ENCODE data around the gene HMGCS2. TPM values are rescaled to one million over a fixed set of nuclear protein-coding genes. Genes with fewer than 3 reads are reported as not detected.
A peak's percentile ranks its signal among the peaks of the same experiment; 100 is the strongest.

HMGCS2 gene
- total and polyA plus RNA-seq, 2 donors from 2014 or later = 3.9 to 163 TPM

DNA sequence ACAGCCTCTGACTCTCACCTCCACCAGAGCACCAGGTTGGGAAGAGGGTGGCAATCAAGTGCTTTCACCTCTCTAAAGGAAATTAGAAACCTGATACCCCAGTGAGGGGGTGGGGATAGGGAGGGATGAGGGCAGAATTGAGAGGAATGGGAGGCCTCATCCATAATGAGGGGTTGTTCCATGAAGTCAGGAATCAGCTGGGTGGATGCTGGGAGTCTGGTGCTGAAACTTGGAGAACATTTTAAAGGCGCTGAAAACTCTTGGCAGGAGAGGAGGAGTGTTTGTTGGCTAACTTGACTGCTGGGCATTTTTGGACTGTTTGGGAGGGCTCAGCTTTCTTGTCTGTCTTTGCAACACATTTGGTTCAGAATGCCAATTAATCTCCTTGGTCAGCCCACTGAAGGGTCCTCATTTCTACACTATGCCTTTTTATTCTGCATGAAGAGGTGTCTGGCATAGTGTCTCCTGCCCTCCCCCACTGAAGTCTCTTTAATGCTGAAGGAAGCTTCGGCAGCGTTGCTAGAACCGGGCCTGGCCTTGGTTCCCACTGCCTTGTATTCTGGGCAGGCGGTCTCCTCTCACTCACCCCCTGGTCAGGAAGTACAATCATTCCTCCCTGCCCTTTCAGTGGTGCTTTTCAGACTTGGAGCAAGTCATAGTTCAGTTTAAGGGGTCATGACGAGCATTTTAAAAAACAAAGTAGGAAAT is 54.8 kb downstream of the HMGCS2 start:
- Histone ChIP-seq H3K9ac (ENCODE audit: low read length in 3 of 3) (peak overlapping the region in 2 of 3 donors; percentile 27 to 34), H3K27me3 (ENCODE audit: control insufficient read depth, insufficient read depth, low read length) (no peaks in the 10 kb centered on the region), H3K27ac (ENCODE audit: low read depth in 2 of 2, low read length in 2 of 2) (peak overlapping the region; percentile 19 to 26), H3K4me3 (ENCODE audit: low read length in 3 of 3) (peak overlapping the region; percentile 20 to 70 (median 57)), H3K9me3 (ENCODE audit: control insufficient read depth in 2 of 3, insufficient read depth in 1 of 3, low read length in 3 of 3) (no peaks in the 10 kb centered on the region), H3K36me3 (ENCODE audit: control insufficient read depth in 2 of 3, insufficient read depth in 3 of 3, low read length in 3 of 3) (no peaks in the 10 kb centered on the region), H3K4me1 (ENCODE audit: control insufficient read depth in 2 of 3, insufficient read depth in 2 of 3, low read depth in 1 of 3, low read length in 3 of 3) (peaks cover 0 to 25% (median 14%) of the 10 kb centered on the region in 3 donors)
- DNase-seq (peak in 4 of 5 donors; percentile 30 to 81 (median 58)), FAIRE-seq (no peak)
- intact Hi-C loops (cut with DNase I) = no loop called here
- TF ChIP-seq, protein P1, sequence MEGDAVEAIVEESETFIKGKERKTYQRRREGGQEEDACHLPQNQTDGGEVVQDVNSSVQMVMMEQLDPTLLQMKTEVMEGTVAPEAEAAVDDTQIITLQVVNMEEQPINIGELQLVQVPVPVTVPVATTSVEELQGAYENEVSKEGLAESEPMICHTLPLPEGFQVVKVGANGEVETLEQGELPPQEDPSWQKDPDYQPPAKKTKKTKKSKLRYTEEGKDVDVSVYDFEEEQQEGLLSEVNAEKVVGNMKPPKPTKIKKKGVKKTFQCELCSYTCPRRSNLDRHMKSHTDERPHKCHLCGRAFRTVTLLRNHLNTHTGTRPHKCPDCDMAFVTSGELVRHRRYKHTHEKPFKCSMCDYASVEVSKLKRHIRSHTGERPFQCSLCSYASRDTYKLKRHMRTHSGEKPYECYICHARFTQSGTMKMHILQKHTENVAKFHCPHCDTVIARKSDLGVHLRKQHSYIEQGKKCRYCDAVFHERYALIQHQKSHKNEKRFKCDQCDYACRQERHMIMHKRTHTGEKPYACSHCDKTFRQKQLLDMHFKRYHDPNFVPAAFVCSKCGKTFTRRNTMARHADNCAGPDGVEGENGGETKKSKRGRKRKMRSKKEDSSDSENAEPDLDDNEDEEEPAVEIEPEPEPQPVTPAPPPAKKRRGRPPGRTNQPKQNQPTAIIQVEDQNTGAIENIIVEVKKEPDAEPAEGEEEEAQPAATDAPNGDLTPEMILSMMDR (IDR thresholded peaks at IDR 0.05; ENCODE audit: borderline replicate concordance, extremely low read depth, insufficient read depth) = no peak

DNA sequence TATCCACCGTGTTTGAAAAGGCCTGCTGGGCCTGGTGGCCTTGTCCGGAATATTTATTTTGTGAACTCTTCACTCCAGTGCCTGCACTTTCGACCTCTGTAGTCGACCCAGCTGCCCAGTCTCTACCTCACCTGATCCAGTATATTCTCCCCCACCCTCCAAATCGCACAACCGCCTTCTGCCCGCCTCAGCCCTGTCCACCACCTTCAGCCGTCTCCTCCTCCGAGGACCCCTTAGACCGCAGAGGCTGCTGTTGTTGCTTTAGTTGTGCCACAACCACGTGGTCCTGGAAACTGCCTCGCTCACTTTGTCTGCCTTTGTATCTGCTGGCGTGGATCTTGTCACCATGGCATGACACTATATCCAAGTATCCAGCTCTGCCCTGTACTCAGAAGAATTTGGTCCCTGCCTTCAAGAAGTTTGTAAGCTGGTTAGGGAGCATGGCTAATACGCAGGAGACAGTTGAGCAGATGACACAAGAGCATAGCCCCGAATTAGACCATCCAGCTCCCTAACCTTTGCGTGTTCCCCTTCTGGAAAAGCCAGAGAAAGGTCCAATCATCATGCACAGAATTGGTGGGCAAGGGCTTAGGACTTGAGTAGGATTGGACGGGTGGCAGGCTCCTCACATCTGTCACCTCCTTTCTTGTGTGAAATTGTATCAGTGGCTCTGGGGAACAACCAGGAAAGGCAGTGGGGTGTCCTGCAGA is 55.5 kb downstream of the HMGCS2 start:
- H3K36me3 ChIP-seq (ENCODE audit: control insufficient read depth in 2 of 3, insufficient read depth in 3 of 3, low read length in 3 of 3) = no peaks in the 10 kb centered on the region
- peak overlapping the region; percentile 19 to 26 for H3K27ac ChIP-seq (ENCODE audit: low read depth in 2 of 2, low read length in 2 of 2)
- H3K4me3 ChIP-seq (ENCODE audit: low read length in 3 of 3) = peak overlapping the region; percentile 45 to 70 (median 57)
- FAIRE-seq (no peak), DNase-seq (peak in 4 of 5 donors; percentile 49 to 74 (median 62))
- TF ChIP-seq, protein P1 (IDR thresholded peaks at IDR 0.05; ENCODE audit: borderline replicate concordance, extremely low read depth, insufficient read depth) = no peak
- peaks cover 0 to 18% (median 14%) of the 10 kb centered on the region in 3 donors for H3K4me1 ChIP-seq (ENCODE audit: control insufficient read depth in 2 of 3, insufficient read depth in 2 of 3, low read depth in 1 of 3, low read length in 3 of 3)
- H3K27me3 ChIP-seq (ENCODE audit: control insufficient read depth, insufficient read depth, low read length) = no peaks in the 10 kb centered on the region
- peak overlapping the region in 2 of 3 donors; percentile 34 to 49 for H3K9ac ChIP-seq (ENCODE audit: low read length in 3 of 3)
- intact Hi-C loops (cut with DNase I) = no loop called here
- no peaks in the 10 kb centered on the region for H3K9me3 ChIP-seq (ENCODE audit: control insufficient read depth in 2 of 3, insufficient read depth in 1 of 3, low read length in 3 of 3)

DNA sequence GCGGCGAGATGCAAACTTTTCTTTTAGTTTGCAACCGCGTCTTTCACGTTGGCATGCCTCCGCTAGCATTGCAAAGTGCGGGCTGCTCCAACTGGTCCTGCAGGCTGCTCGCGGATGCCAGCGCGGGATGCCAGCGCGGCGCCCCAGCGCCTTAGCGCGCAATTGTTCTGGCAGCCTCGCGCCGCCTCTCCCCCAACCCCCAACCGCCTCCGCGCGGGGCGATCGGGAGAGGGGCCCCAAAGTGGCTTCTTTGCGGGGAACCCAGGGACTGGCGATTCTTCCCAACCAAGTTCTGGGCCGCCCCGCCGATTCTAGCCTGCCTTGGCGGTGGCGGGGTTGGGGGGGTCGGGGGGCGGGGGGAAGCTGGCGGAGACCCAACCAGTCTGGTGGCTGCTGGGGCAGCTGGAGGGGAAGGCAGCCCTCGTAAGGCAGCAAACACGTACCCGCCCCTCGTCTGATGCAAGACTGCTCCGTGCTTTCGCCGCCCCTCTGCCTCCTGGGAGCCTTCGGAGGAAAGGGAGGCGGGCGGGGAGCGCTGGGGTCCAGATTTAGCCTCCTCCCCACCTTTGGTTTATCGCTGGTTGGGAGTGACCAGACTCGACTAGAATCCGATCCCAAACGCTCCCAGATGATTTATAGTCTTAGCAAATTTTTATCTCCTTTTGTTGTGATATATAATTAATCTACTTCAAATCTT is 56.2 kb downstream of the HMGCS2 start:
- TF ChIP-seq, protein P1 (IDR thresholded peaks at IDR 0.05; ENCODE audit: borderline replicate concordance, extremely low read depth, insufficient read depth) = no peak
- Histone ChIP-seq H3K4me3 (ENCODE audit: low read length in 3 of 3) (peak overlapping the region; percentile 66 to 95 (median 70)), H3K27ac (ENCODE audit: low read depth in 2 of 2, low read length in 2 of 2) (no peak overlapping the region), H3K4me1 (ENCODE audit: control insufficient read depth in 2 of 3, insufficient read depth in 2 of 3, low read depth in 1 of 3, low read length in 3 of 3) (peaks cover 0 to 18% (median 14%) of the 10 kb centered on the region in 3 donors), H3K9ac (ENCODE audit: low read length in 3 of 3) (peak overlapping the region in 2 of 3 donors; percentile 60 to 88), H3K27me3 (ENCODE audit: control insufficient read depth, insufficient read depth, low read length) (no peaks in the 10 kb centered on the region), H3K36me3 (ENCODE audit: control insufficient read depth in 2 of 3, insufficient read depth in 3 of 3, low read length in 3 of 3) (no peaks in the 10 kb centered on the region), H3K9me3 (ENCODE audit: control insufficient read depth in 2 of 3, insufficient read depth in 1 of 3, low read length in 3 of 3) (no peaks in the 10 kb centered on the region)
- DNase-seq = peak; percentile 90 to 95 (median 93)
- no peak for FAIRE-seq
- intact Hi-C loops (cut with DNase I) = no loop called here
